WTC11 (cell line): Measurements from ENCODE around the gene ERC2.
A peak's percentile ranks its signal among the peaks of the same experiment; 100 is the strongest.

Experiments used
- ATF2 ChIP-seq: sonication (generic); formaldehyde crosslinking; IDR thresholded peaks from 2 replicates; pipeline ENCODE4 v1.8.1; 2022; ENCODE audit warnings: low read depth, missing genetic modification reagents, borderline replicate concordance
- CBFB ChIP-seq: sonication (generic); formaldehyde crosslinking; IDR thresholded peaks from 2 replicates; pipeline ENCODE4 v1.8.1; 2022; ENCODE audit warnings: mild to moderate bottlenecking, low read depth, missing genetic modification reagents
- CREB1 ChIP-seq: sonication (generic); formaldehyde crosslinking; IDR thresholded peaks from 2 replicates; pipeline ENCODE4 v1.8.0; 2023; ENCODE audit warnings: mild to moderate bottlenecking, missing genetic modification reagents
- CTCF ChIP-seq: fragments of 200-600 bp; IDR thresholded peaks from 2 replicates; pipeline ENCODE4 v1.8.0; 2022; ENCODE audit warnings: antibody characterized with exemption
- MAX ChIP-seq: sonication (generic); formaldehyde crosslinking; IDR thresholded peaks from 2 replicates; pipeline ENCODE4 v1.8.0; 2022; ENCODE audit warnings: mild to moderate bottlenecking, missing genetic modification reagents
- NR2C2 ChIP-seq: sonication (generic); formaldehyde crosslinking; IDR thresholded peaks from 2 replicates; pipeline ENCODE4 v1.8.0; 2022; ENCODE audit warnings: mild to moderate bottlenecking, missing genetic modification reagents
- STAT6 ChIP-seq: sonication (generic); formaldehyde crosslinking; conservative IDR thresholded peaks from 2 replicates; pipeline ENCODE4 v1.8.1; 2023; ENCODE audit warnings: mild to moderate bottlenecking, low read depth, missing genetic modification reagents, moderate library complexity

- TF ChIP-seq NR2C2 (CRISPR knock-in tag), result no peak
- peak; percentile 90 for TF ChIP-seq CTCF
- no peak for TF ChIP-seq MAX (CRISPR knock-in tag)
- no peak for TF ChIP-seq ATF2 (CRISPR knock-in tag)
- TF ChIP-seq CREB1 (CRISPR knock-in tag), result no peak
- TF ChIP-seq CBFB, result no peak
- TF ChIP-seq STAT6 (CRISPR knock-in tag), result no peak
Measured at GRCh38 chr3:56347219-56347871, 120.9 kb downstream of the ERC2 start.
